ENCODE measurements around the gene ARAP3. TPM values are rescaled to one million over a fixed set of nuclear protein-coding genes. Genes with fewer than 3 reads are reported as not detected.
A peak's percentile ranks its signal among the peaks of the same experiment; 100 is the strongest.
"Not testable (repeated sequence)": the region's sequence is repeated elsewhere in the genome, so short reads cannot be mapped to it uniquely, and the experiment has no call there.

The ARAP3 gene, protein sequence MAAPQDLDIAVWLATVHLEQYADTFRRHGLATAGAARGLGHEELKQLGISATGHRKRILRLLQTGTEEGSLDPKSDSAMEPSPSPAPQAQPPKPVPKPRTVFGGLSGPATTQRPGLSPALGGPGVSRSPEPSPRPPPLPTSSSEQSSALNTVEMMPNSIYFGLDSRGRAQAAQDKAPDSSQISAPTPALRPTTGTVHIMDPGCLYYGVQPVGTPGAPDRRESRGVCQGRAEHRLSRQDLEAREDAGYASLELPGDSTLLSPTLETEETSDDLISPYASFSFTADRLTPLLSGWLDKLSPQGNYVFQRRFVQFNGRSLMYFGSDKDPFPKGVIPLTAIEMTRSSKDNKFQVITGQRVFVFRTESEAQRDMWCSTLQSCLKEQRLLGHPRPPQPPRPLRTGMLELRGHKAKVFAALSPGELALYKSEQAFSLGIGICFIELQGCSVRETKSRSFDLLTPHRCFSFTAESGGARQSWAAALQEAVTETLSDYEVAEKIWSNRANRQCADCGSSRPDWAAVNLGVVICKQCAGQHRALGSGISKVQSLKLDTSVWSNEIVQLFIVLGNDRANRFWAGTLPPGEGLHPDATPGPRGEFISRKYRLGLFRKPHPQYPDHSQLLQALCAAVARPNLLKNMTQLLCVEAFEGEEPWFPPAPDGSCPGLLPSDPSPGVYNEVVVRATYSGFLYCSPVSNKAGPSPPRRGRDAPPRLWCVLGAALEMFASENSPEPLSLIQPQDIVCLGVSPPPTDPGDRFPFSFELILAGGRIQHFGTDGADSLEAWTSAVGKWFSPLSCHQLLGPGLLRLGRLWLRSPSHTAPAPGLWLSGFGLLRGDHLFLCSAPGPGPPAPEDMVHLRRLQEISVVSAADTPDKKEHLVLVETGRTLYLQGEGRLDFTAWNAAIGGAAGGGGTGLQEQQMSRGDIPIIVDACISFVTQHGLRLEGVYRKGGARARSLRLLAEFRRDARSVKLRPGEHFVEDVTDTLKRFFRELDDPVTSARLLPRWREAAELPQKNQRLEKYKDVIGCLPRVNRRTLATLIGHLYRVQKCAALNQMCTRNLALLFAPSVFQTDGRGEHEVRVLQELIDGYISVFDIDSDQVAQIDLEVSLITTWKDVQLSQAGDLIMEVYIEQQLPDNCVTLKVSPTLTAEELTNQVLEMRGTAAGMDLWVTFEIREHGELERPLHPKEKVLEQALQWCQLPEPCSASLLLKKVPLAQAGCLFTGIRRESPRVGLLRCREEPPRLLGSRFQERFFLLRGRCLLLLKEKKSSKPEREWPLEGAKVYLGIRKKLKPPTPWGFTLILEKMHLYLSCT (N-terminal part only)
- total RNA-seq = 10 to 100 TPM in 1 of 3 donors, 1 to 10 TPM in 2; 2.6 to 12.1 (median 5.9) TPM

DNA sequence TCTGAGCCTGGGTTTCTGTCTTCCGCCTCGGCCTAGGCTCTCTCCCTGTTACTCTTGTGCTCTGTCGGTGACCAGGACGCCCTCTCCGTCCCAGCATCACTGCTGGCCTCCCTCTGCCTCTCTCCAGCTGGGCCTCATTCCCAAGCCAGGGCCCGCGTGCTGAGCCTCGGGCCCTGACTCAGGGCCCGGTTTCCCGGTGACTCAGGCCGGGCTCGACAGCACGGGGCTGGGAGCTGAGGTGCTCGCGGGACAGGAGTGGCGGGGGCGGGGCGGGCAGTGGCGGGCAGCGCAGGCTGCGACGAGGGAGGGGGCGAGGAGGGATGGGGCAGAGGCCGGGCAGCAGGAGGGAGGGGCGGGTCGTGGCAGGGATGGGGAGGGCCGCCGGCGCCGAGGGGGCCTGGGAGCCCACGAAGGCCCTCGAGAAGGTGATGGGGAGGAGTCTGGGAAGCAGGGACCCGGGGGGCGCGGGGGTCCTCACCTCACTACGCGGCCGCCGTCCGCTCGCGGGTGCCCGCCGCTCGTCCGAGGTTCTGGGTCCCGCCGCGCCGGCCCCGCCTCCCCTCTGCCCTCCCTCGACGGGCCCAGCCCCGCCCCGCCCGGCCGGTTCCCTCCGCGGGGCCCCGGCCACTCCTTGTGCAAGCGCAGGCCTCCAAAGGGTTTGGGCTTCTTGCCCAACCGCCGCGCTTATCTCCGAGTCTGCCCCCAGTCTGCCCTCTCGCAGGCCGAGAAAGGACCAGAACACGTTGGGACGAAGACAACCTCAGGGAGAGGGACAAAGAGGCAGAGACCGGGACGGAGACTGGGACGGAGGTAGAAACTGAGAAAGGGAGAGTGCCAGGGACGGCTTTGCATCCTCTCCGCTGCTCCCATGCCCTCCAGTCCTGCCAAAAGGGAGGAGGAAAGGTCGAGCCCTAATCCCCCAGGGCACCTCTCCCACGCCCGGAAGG lies at the start of gene ARAP3:
Gene ARAP3, minus strand, starts transcription at position 536 of the 947 bp plus-strand sequence. CDS start 1,744 bp downstream, outside the sequence.
- Histone ChIP-seq H3K4me1 (no peaks in the 10 kb centered on the region), H3K27me3 (no peaks in the 10 kb centered on the region), H3K9me3 (no peaks in the 10 kb centered on the region), H3K27ac (peak within 1 kb of the TSS; percentile 84 to 92), H3K4me3 (peak within 1 kb of the TSS; percentile 41 to 73 (median 60)), H3K36me3 (no peaks in the 10 kb centered on the region)
- DNase-seq (ENCODE audit: low spot score in 2 of 2) = peak; percentile 60 to 62
- TF ChIP-seq CTCF (IDR thresholded peaks at IDR 0.05) (no peak), POLR2AphosphoS5 (IDR thresholded peaks at IDR 0.05) (peak in 1 of 3 donors; percentile 46)
- intact Hi-C loops (cut with DNase I; ENCODE audit: low total_unique reads) = no loop called here

GRCh38 chr5:141729387-141730006 lies 47.5 kb upstream of the ARAP3 start:
- intact Hi-C loops (cut with DNase I; ENCODE audit: low total_unique reads) = no loop called here
- H3K36me3 ChIP-seq = no peaks in the 10 kb centered on the region
- TF ChIP-seq POLR2A (IDR thresholded peaks at IDR 0.05) (no peak), POLR2AphosphoS5 (IDR thresholded peaks at IDR 0.05) (no peak), CTCF (IDR thresholded peaks at IDR 0.05) (no peak)

GRCh38 chr5:141725891-141726290 lies 43.9 kb upstream of the ARAP3 start:
- H3K4me3 ChIP-seq = no peak overlapping the region
- H3K36me3 ChIP-seq = no peaks in the 10 kb centered on the region
- no peaks in the 10 kb centered on the region for H3K27me3 ChIP-seq
- intact Hi-C loops (cut with DNase I; ENCODE audit: low total_unique reads) = no loop called here
- no peak overlapping the region for H3K27ac ChIP-seq
- TF ChIP-seq POLR2AphosphoS5 (IDR thresholded peaks at IDR 0.05) (no peak), POLR2A (IDR thresholded peaks at IDR 0.05) (no peak), CTCF (IDR thresholded peaks at IDR 0.05) (no peak)
- no peaks in the 10 kb centered on the region for H3K9me3 ChIP-seq
- no peak for DNase-seq (ENCODE audit: low spot score in 2 of 2)
- H3K4me1 ChIP-seq = no peaks in the 10 kb centered on the region

More at GRCh38 chr5:141729387-141730006, 47.5 kb upstream of the ARAP3 start:
- Histone ChIP-seq H3K4me1 (no peaks in the 10 kb centered on the region), H3K4me3 (no peak overlapping the region), H3K27me3 (no peaks in the 10 kb centered on the region), H3K27ac (no peak overlapping the region), H3K9me3 (no peaks in the 10 kb centered on the region)
- no peak for DNase-seq (ENCODE audit: low spot score in 2 of 2)

DNA sequence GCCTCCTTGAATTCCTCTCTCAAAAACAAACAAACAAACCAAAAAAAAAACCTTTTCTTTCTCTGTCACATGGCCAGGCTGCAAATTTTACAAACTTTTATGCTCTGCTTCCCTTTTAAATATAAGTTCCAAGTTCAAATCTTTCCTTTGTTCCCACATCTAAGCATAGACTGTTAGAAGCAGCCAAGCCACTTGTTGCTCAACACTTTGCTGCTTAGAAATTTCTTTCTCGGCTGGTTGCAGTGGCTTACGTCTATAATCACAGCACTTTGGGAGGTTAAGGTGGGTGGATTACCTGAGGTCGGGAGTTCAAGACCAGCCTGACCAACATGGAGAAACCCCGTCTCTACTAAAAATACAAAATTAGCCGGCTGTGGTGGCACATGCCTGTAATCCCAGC lies 43.1 kb upstream of the ARAP3 start:
- intact Hi-C loops (cut with DNase I; ENCODE audit: low total_unique reads); H3K9me3 ChIP-seq; H3K27ac ChIP-seq; H3K4me1 ChIP-seq; H3K36me3 ChIP-seq; H3K27me3 ChIP-seq; DNase-seq (ENCODE audit: low spot score in 2 of 2); H3K4me3 ChIP-seq: not testable (repeated sequence)
